Skeletal muscle satellite cell (primary cell): ENCODE data around the gene ZCCHC14.

ENCODE experiments used
- H3K27me3 ChIP-seq: 2 replicates; pipeline ENCODE4 v1.7.0; 2013; ENCODE audit warnings: low read length; ENCODE audit not compliant: control insufficient read depth, insufficient read depth
- H3K36me3 ChIP-seq: 2 replicates; pipeline ENCODE4 v1.7.0; 2013; ENCODE audit warnings: mild to moderate bottlenecking, control low read depth, low read length; ENCODE audit not compliant: insufficient read depth
- H3K4me1 ChIP-seq: 2 replicates; pipeline ENCODE4 v1.7.0; 2013; ENCODE audit warnings: low read length; ENCODE audit not compliant: control insufficient read depth, insufficient read depth
- H3K4me2 ChIP-seq: 2 replicates; pipeline ENCODE4 v1.7.0; 2013; ENCODE audit warnings: mild to moderate bottlenecking, low read length
- H3K4me3 ChIP-seq: 2 replicates; pipeline ENCODE4 v1.7.0; 2013; ENCODE audit warnings: low read length
- H3K9ac ChIP-seq: 2 replicates; pipeline ENCODE4 v1.7.0; 2013; ENCODE audit warnings: mild to moderate bottlenecking, low read depth, low read length, moderate library complexity
- H3K9me3 ChIP-seq: replicated peaks from 2 replicates; pipeline ENCODE4 v1.7.0; 2013; ENCODE audit warnings: mild to moderate bottlenecking, control low read depth, low read length

The ZCCHC14 gene

GRCh38 chr16:87356491-87356853 is 136.4 kb downstream of the ZCCHC14 start:
- Histone ChIP-seq H3K36me3 (peaks cover 43% of the 10 kb centered on the region), H3K9me3 (no peaks in the 10 kb centered on the region)

More at GRCh38 chr16:87356491-87356853, 136.4 kb downstream of the ZCCHC14 start:
- no peaks in the 10 kb centered on the region for H3K27me3 ChIP-seq
- H3K4me3 ChIP-seq: no peak overlapping the region
- H3K9ac ChIP-seq: no peak overlapping the region
- H3K4me2 ChIP-seq: no peak overlapping the region
- peaks cover 3% of the 10 kb centered on the region for H3K4me1 ChIP-seq
